HK-2 (cell line): ENCODE results near the gene ZNF124.
"Not testable (repeated sequence)": the region's sequence is repeated elsewhere in the genome, so short reads cannot be mapped to it uniquely, and the experiment has no call there.

Source experiments
- DNase-seq: peaks from one replicate; pipeline ENCODE4 v3.0.0-alpha.2; 2018; ENCODE audit not compliant: unreplicated experiment

The ZNF124 gene

DNA sequence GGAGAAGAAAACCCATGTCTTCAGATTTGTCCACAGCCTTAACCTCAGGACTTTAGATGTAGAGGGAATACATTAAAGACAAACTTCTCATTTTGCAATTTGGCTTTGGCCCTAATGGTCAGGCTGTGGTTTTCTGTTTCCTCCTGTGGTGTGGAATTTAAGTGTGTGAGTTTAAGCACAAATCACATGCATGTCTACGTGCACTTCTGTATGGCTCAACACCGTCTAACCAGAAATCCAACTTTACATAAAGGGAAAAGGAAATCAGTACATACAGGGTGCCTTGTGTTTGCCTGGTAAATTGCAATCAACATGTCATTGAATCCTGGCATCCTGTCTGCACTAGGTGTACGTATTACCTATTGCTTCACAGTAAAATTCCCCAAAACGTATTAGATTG is 1.2 kb upstream of the ZNF124 start:
- no peak for DNase-seq

GRCh38 chr1:247171443-247171842 is 377 bp downstream of the ZNF124 start:
- DNase-seq, result not testable (repeated sequence)

GRCh38 chr1:247165674-247166073 is 6.1 kb downstream of the ZNF124 start:
- DNase-seq, result no peak

DNA sequence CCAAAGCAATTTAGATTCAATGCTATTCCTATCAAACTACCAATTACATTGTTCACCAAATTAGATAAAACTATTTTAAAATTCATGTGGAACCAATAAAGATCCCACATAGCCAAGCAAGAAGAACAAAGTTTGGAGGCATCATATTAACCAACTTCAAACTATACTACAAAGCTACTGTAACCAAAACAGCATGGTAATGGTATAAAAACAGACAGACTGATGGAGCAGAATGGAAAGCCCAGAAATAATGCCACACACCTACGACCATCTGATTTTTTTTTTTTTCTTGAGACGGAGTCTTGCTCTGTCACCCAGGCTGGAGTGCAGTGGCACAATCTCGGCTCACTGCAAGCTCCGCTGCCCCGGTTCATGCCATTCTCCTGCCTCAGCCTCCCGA is 7.1 kb downstream of the ZNF124 start:
- no peak for DNase-seq

DNA sequence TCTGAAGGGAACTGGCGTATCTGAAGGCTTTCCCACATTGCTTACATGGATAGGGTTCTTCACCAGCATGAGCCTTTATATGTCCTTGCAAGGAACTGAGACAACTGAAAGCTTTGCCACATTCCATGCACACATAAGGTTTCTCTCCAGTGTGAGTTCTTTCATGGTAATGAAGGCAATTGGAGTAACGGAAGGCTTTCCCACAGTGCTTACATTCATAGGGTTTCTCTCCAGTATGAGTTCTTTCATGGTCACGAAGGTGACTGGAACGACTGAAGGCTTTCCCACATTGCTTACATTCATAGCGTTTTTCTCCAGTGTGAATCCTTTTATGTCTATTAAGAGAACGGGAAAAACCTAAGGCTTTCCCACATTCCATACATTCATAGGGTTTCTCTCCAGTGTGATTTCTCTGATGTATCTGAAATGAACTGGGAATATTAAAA is 15.0 kb downstream of the ZNF124 start:
- DNase-seq, result no peak

DNA sequence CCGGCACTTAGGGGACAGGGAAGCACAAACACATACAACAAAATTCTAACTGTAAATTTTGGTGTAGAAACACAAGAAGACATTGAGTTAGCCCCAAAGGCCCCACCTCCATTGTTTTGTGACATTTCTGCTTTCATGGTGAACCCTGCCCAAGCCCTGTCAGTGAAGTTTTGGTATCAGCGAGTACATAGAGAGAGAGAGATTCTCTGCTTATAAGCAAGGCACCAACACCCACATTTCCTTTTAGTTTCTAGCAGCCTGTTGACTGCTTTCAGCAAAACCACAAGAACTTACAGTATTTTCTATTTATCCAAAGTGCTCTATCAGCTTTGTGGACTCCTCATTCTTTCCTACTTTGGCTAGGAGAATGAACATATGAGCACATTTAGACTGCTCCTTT is 24.0 kb downstream of the ZNF124 start:
- DNase-seq, result no peak

DNA sequence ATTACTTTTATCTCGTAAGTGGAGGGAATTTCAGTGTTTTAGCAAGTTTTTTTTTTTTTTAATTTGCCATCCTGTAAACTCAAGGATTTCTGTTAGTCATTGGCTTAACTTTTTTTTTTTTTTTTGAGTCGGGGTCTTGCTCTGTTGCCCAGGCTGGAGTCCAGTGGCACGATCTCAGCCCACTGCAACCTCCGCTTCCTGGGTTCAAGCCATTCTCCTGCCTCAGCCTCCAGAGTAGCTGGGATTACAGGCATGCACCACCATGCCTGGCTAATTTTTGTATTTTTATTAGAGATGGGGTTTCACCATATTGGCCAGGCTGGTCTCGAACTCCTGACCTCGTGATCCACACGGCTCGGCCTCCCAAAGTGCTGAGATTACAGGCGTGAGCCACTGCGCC is 24.7 kb downstream of the ZNF124 start:
- not testable (repeated sequence) for DNase-seq

GRCh38 chr1:247146671-247147070 is 25.1 kb downstream of the ZNF124 start:
- no peak for DNase-seq

DNA sequence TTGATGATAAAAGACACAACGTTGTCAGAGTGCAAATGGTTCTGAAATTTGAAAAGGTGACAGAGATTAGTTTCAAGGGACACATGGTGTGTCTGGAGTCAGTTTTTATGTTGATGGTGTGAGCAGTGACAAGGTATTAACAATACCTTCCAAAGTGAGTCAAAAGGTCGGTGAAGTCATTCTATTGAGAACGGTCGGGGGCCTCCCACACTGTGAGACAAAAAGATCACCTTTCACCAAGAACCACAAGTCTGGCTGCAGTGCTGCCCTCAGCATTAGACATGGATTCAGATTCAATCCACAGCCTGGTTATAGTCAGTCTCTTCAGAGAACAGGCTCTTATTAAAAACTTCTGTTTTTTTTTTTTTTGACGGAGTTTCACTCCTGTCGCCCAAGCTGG is 26.5 kb downstream of the ZNF124 start:
- DNase-seq, result no peak

DNA sequence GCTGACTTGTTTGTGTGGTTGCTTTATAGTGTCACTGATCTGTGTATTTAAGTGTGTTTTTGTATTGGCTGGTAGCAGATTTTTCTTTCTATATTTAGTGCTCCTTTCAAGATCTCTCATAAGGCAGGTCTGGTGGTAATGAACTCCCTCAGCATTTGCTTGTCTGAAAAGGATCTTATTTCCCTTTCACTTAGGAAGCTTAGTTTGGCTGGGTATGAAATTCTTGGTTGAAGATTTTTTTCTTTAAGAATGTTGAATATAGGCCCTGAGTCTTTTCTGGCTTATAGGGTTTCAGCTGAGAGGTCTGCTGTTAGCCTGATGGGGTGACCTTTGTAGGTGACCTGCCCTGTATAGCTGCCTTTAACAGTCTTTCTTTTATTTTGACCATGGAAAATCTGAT is 32.3 kb downstream of the ZNF124 start:
- DNase-seq, result not testable (repeated sequence)

- no peak for DNase-seq
Observed at GRCh38 chr1:247131236-247131635, 40.6 kb downstream of the ZNF124 start.

DNA sequence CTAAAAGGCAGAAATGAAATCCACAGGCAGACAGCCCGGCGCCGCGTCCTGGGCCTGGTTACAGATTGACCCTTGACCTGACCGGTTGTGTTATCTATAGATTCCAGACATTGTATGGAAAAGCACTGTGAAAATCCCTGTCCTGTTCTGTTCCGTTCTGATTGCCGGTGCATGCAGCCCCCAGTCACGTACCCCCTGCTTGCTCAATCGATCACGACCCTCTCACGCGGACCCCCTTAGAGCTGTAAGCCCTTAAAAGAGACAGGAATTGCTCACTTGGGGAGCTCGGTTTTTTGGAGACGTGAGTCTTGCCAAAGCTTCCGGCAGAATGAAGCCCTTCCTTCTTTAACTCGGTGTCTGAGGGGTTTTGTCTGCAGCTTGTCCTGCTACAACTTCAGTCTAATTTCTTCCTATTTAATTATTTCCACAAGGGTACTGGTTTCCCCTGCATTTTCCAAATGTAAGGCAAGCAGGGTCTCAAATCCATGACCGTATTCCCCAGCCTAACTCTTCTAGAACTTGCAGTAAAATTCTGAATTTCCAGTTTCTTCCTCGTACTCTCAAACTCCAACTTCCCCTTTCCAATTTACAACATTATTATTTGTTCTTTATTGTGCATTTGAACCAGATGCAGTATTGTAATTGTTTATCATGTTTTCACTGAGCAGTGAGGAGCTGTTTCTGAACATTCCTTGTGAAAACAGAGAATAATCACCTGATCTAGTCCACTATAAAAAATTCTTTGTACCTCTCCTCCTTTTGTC is 44.1 kb downstream of the ZNF124 start:
- not testable (repeated sequence) for DNase-seq

GRCh38 chr1:247126601-247127000 is 45.2 kb downstream of the ZNF124 start:
- DNase-seq, result not testable (repeated sequence)

DNA sequence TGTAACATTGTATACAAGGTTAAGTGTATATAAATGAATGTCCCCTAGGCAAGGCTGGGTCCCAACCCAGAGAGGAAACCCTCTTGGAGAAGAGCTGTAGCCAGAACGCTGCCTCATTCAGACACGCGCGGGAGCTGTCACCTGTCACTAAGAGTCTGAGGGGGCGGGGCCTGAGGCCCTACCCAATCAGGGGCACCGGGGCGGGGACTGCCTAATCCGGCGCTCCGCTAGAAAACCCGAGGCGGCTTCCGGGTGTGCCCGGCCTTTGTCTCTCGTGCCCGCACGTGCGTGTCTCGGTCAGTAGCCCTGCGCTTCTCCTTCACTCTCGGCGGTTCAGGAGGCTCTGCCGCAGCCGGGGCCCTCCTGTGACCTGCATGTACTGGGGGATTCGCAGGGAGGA is 45.7 kb downstream of the ZNF124 start:
- DNase-seq, result not testable (repeated sequence)

GRCh38 chr1:247121382-247121781 is 50.4 kb downstream of the ZNF124 start:
- DNase-seq, result no peak

DNA sequence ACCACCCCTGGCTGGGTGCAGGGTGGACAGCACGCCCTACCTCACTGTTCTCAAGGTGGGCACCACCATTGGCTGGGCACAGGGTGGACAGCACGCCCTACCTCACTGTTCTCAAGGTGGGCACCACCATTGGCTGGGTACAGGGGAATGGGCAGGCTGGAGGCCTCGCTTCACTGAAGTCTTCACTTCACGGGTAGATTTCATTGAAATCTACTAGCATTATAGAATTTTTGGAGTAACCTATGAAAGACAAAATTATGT is 51.5 kb downstream of the ZNF124 start:
- DNase-seq, result not testable (repeated sequence)

DNA sequence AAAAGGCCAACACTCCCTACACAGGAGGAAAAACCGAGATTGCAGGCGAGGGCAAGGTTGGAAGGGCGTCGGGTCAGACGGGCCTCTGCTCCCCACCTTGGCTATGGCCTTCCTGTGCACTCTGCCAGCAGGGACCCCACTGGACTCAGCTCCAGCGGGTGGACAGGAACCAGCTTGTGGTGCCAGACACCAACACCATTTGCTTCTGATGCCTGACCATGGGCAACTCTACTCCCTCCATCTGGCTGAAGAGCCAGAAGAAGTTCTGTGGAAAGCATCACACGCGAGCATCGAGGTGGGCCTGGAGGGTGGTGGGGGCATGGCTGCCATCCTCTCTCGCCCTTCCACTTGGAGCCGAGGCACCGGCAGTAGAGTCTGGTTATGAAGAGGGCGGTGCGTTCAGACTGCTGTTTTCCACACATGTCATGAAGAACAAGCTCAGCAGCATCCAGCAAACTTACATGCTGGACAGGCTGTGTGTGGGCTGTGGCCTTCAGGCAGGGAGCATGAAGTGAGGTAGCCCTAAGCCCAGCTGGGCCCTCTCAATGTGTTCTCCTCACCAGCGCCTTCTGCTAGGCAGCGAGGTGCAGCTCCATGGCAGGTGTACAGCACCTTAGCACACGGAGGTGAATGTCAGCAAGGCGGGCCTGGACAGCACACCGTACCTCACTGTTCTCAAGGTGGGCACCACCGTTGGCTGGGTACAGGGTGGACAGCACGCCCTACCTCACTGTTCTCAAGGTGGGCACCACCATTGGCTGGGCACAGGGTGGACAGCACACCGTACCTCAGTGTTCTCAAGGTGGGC is 52.0 kb downstream of the ZNF124 start:
- DNase-seq, result no peak

- no peak for DNase-seq
Observed at GRCh38 chr1:247118946-247119446, 52.8 kb downstream of the ZNF124 start.

GRCh38 chr1:247115545-247115944 is 56.3 kb downstream of the ZNF124 start:
- DNase-seq, result no peak

DNA sequence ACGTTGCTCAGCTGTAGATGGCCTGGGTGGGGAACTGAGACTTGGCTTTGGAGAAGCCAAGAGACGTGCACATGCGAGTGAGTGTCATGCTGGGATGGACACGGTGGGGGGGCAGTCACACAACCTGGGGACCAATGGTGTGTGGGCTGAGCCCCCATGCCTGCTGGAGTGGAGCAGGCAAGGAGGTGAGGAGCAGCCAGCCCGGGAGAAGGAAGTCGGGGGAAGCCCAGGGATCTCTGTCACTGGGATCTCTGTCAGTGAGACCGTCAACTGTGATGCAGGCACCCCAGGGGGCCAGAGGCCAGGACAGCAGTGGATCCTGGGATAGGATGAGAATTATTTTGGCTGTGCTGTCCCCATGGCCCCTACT is 56.7 kb downstream of the ZNF124 start:
- DNase-seq, result no peak

DNA sequence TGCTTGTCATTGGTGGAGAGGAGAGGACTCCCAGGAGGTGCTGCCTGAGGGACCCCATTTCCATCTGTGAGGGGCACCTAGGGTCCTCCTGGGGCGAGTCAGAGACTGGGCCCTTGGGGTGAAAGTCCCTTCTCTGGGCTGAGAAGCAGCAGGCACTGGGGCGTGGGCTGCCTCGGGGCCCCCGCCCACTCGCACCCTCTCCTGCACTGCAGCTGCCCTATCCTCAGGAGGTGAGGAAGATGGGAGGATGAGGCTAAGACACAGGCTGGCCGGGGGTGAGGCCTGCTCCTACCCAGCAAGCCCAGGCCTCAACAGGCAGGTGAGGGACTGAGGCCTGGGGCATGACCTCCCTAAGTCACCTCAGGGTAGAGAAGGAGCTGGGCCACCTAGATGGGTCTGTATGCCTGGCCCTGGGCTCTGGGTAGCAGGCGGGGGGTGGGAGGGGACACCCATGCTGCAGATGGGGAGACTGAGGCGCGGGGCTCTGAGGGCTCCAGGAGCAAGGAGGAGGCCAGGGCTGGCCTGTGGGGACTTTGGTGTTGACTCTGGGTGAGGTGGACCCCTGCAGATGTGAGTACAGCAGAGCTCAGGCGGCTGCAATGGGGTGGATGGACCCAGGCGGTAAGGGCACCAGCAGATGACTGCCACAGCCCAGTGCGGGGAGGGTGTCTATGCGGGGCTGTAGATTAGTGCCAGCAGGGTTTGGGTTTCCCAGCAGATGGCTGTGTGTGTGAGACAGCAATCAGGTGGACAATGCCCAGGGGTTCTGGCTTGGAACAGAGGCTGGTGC is 57.3 kb downstream of the ZNF124 start:
- no peak for DNase-seq

GRCh38 chr1:247113733-247114271 is 58.0 kb downstream of the ZNF124 start:
- DNase-seq, result no peak
